ENCODE measurements around the gene DERL2. TPM values are rescaled to one million over a fixed set of nuclear protein-coding genes. Genes with fewer than 3 reads are reported as not detected.

Gene DERL2
- 10 to 100 TPM; 68.6 to 72.3 TPM for total RNA-seq

DNA sequence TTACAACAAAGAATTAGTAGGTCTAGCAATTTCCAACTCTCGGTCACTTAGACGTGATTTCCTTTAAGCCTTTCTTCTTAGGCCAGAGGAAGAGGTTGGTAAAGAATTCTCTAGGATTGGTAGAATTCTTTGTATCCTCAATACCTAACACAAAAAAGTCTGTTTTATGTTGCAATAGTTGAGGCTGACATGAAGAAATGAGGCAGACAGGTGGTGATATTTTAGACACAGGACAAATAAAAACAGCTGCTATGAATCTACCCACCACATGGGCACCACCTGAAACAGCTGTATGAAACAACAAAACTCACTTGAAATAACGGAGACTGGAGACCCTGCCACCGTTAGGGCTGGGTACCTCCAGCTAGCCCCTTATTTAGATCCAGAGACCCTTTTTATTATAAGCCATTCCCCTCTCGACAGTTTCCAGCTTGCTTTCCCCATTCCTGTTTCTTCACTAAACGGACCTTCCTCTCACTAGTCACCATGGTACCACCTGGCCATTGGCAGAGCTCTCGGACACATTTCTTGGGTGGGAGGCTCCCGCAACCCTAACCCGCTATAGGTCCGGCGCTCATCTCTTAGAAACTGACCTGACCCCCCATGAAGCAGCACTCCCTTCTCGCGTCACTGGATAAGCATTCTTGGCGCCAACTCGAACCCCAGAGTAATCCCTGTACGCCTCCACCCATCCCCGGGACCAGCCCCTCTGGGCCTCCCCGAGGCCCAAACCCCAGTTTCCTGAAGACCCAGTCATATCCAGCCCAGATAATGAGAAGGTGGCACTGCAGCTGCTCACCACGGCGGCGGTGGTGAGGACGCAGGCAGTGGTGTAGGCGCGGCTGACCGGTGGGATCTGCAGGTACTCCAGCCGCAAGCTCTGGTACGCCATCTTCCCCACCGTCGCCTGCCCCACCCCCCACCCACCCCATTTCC, at the start of gene DERL2:
Gene DERL2 (minus strand): TSS at position 909 of the 936 bp plus-strand sequence. CDS start 17 bp downstream, at position 892.
- Mint-ChIP-seq H3K27ac (peak within 1 kb of the TSS; percentile 94), H3K4me1 (peaks cover 42% of the 10 kb centered on the region), H3K36me3 (peaks cover 51% of the 10 kb centered on the region), H3K9me3 (no peaks in the 10 kb centered on the region), H3K4me3 (peak within 1 kb of the TSS; percentile 99), H3K27me3 (no peaks in the 10 kb centered on the region)
- ATAC-seq (ENCODE audit: low read depth) (no peak), DNase-seq (no peak)
- POLR2A ChIA-PET, result interaction anchor here (0.6 to 2.9 kb wide), 13 partner anchors 9 to 1342 kb away, joined by 3 to 33 read pairs (median 5); partner anchors contain the start of genes C1QBP, DHX33, NLRP1 and NUP88

DNA sequence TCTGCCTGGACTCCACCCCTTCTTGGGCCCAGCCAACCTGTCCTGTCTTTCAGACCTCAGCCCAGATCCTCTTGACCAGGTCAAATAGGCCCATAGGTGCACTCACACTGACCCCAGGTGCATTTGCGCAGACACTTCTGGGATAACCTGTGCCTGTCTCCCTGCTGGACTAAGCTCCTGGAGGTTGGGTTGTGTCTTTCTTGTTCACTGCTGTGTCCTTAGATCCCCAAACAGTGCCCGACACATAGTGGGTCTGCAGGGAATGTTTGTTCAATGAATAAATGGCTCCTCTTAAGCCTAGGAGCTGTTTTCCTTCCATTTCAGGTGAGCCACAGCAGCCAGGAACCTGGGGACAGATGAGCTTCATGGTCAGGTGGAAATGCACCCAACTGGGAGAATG, 49.5 kb upstream of the DERL2 start:
- H3K27ac Mint-ChIP-seq, result no peak overlapping the region
- no peak overlapping the region for H3K4me3 Mint-ChIP-seq
- ATAC-seq (ENCODE audit: low read depth), result no peak
- no peaks in the 10 kb centered on the region for H3K27me3 Mint-ChIP-seq
- POLR2A ChIA-PET, result no interaction called here
- no peak for DNase-seq
- H3K4me1 Mint-ChIP-seq, result no peaks in the 10 kb centered on the region
- H3K36me3 Mint-ChIP-seq, result peaks cover 26% of the 10 kb centered on the region
- H3K9me3 Mint-ChIP-seq, result no peaks in the 10 kb centered on the region

DNA sequence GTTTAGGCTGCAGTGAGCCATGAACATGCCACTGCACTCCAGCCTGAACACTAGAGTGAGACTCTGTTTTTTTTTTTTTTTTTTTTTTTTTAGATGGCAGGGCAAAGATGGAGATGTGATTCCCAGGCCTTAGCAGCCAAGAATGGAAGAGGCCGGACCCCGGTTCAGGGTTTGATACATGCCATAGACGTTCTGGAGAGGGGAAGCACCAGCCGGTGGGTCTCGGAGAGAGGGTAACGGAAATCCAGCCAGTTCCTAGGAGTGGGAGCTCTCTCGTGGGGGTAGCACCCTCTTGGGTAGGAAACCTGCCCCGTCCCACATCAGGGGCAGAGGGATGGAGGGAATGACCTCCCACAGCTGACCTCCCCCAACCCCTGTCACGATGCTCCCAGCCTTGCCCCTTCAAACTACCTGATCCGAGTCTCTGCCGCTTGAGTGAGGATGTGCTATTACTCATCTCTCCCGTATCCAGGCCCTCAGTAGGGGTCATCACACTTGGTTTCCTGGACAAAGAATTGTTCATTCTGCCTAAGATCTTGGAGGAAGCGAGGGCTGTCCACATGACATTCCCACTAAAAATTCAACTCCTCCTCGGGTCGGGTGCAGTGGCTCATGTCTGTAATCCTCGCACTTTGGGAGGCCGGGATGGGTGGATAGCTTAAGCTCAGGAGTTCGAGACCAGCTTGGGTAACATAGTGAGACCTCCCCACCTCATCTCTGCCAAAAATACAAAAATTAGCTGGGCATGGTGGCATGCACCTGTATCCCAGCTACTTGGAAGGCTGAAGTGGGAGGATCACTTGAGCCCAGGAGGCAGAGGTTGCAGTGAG, 47.7 kb upstream of the DERL2 start:
- POLR2A ChIA-PET, result no interaction called here

DNA sequence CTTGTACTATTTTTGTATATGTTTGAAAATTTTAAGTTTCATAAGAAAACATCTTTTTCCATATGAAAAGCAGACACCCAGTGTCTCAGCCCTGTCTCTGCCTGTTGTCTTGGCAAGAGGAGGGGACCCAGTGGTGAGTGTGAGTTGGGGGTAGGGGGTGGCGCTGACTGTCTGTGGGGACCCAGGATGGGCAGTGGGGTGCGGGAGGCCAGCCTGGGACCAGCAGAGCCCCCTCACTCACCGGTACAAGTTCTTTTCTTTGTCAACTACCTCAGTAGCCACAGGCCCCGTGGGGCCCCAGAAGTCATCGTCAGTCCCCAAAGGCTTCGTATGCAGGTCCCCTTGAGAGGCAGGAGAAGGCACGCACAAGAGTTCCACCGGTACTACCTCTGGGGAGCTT, 46.6 kb upstream of the DERL2 start:
- no peak overlapping the region for H3K4me3 Mint-ChIP-seq
- ATAC-seq (ENCODE audit: low read depth) (no peak), DNase-seq (no peak)
- POLR2A ChIA-PET, result no interaction called here
- peaks cover 32% of the 10 kb centered on the region for H3K36me3 Mint-ChIP-seq
- no peak overlapping the region for H3K27ac Mint-ChIP-seq
- H3K9me3 Mint-ChIP-seq, result no peaks in the 10 kb centered on the region
- no peaks in the 10 kb centered on the region for H3K27me3 Mint-ChIP-seq
- no peaks in the 10 kb centered on the region for H3K4me1 Mint-ChIP-seq

More for the DNA sequence above, 47.7 kb upstream of the DERL2 start:
- no peaks in the 10 kb centered on the region for H3K9me3 Mint-ChIP-seq
- H3K27me3 Mint-ChIP-seq, result no peaks in the 10 kb centered on the region
- H3K4me1 Mint-ChIP-seq, result no peaks in the 10 kb centered on the region
- ATAC-seq (ENCODE audit: low read depth) (no peak), DNase-seq (no peak)
- no peak overlapping the region for H3K4me3 Mint-ChIP-seq
- H3K36me3 Mint-ChIP-seq, result peaks cover 32% of the 10 kb centered on the region
- H3K27ac Mint-ChIP-seq, result no peak overlapping the region

DNA sequence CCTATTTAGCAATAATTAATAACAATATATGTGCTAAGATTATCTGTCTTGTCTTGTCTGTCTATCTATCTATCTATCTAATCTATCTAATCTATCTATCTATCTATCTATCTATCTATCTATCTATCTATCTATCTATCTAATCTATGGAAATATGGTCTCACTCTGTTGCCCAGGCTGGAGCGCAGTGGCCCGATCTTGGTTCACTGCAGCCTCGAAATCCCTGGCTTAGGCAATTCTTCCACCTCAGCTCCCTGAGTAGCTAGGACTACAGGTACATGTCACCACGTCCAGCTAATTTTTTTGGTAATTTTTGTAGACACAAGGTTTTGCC, 45.1 kb upstream of the DERL2 start:
- H3K27ac Mint-ChIP-seq, result no peak overlapping the region
- H3K36me3 Mint-ChIP-seq, result peaks cover 31% of the 10 kb centered on the region
- POLR2A ChIA-PET, result no interaction called here

DNA sequence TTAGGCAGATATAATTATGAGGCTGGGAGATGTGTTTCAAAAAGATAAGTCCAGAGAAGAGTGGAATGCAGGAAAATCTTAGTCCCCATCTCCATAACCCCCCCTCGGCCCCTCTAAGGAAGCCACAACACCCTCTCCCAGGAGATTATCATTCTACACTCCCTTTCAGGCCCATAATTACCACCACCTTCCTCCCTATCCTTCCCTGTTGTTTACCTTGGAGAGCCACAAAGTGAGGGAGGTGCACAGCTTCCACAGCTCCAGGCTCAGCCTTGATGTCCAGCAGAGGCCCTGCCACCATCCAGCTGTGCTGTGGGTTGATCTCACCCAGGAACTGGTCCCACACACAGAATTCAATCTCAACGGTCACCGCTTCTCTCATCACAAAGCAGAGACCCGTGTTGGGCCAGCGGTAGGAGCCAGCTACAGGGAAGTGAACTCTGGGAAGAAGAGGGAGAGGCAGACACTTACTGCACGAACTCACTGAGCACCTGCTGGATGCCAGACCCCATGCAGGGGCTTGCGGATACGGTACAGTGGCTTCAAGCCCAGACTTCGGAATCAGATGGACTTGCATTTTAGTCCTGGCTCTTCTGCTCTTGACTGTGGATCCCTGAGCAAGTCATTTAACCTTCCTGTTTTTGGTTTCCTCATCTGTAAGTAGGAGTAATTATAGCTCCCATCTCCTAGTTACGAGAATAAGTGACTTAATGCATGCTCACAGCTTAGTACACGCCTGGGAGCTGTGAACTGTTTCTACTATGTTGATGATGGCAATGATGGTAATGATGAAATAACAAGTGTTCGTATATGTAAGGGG, 44.5 kb upstream of the DERL2 start:
- no peaks in the 10 kb centered on the region for H3K9me3 Mint-ChIP-seq
- POLR2A ChIA-PET, result no interaction called here
- H3K27me3 Mint-ChIP-seq, result no peaks in the 10 kb centered on the region
- no peak overlapping the region for H3K4me3 Mint-ChIP-seq
- H3K36me3 Mint-ChIP-seq, result peaks cover 29% of the 10 kb centered on the region
- peaks cover 11% of the 10 kb centered on the region for H3K4me1 Mint-ChIP-seq
- DNase-seq (no peak), ATAC-seq (ENCODE audit: low read depth) (no peak)
- H3K27ac Mint-ChIP-seq, result no peak overlapping the region

More for the DNA sequence above, 45.1 kb upstream of the DERL2 start:
- Mint-ChIP-seq H3K27me3 (no peaks in the 10 kb centered on the region), H3K4me1 (peaks cover 10% of the 10 kb centered on the region), H3K4me3 (no peak overlapping the region), H3K9me3 (no peaks in the 10 kb centered on the region)
- DNase-seq (no peak), ATAC-seq (ENCODE audit: low read depth) (no peak)

DNA sequence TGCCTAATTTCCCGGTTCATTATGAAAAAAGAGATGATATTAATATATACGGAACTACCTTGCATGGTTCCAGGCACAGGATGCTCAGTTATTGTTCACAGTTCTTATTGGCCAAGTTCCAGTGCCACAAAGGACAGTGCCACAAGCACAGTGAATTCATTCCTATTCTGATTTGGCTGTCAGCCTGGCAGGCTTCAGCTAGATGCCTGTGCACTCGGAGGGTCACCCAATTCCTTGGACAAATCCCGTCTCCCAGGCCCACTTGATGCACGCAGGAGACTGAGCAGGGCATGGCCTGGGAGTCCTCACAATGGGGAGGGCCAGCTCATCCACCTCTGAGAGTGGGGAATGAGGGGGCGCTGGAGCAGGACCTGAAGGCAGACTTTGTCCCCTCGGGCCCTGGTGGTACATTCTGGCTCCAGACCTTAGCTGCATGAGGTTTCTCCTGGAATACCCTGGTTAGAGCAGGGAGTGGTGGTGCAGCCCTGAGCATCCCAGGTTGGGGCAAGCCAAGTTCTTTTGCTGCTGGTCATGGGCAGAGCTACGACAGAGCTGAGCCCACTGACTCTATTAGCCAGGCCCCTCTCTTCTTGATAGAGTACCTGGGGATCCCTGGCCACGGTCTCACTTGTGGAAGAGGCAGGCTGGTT, 41.7 kb upstream of the DERL2 start:
- ATAC-seq (ENCODE audit: low read depth), result no peak
- POLR2A ChIA-PET, result interaction anchor here (1.0 kb wide), 1 partner anchor 27 kb away, joined by 3 read pairs; a partner anchor contains a TSS

DNA sequence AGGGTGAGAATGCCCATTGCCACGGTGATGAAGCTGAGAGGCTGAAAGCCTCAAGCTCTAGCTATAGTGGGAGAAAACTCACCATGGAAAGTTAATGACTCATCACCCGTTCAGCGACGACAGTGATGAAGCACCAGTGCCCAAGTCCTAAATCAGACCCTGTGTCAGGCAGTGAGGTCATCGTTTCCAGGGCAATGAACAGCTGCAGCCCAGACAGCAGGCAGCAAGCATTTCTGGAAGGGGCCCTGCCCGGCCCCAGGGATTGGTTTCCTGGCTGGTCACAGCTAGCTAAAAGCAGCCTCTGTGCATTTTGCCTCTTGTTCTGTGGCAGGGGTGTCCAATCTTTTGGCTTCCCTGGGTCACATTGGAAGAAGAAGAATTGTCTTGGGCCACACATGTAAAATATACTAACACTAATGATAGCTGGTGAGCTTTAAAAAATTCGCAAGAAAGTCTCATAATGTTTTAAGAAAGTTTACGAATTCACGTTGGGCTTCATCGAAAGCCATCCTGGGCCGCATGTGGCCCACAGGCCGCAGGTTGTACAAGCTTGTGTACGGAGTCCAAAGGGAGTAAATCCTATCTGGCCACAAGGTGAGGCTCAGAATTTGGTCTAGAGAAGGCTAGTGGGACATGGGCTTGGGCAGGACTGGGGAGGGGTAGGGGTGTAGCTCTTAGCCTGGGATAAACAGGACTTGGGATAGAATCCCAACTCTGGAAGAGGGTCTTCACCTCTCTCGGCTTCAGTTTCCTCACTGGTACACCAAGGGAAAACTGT, 41.0 kb upstream of the DERL2 start:
- Mint-ChIP-seq H3K27me3 (no peaks in the 10 kb centered on the region), H3K27ac (no peak overlapping the region), H3K4me1 (peaks cover 11% of the 10 kb centered on the region), H3K36me3 (peaks cover 20% of the 10 kb centered on the region), H3K4me3 (no peak overlapping the region), H3K9me3 (no peaks in the 10 kb centered on the region)
- DNase-seq (no peak), ATAC-seq (ENCODE audit: low read depth) (peak; percentile 75)
- POLR2A ChIA-PET, result interaction anchor here (0.8 to 1.0 kb wide), 2 partner anchors 11 to 26 kb away, joined by 3 read pairs; a partner anchor contains a TSS

More for the DNA sequence above, 41.7 kb upstream of the DERL2 start:
- H3K27ac Mint-ChIP-seq, result no peak overlapping the region
- peaks cover 11% of the 10 kb centered on the region for H3K4me1 Mint-ChIP-seq
- H3K4me3 Mint-ChIP-seq, result no peak overlapping the region
- H3K9me3 Mint-ChIP-seq, result no peaks in the 10 kb centered on the region
- no peaks in the 10 kb centered on the region for H3K27me3 Mint-ChIP-seq
- peaks cover 23% of the 10 kb centered on the region for H3K36me3 Mint-ChIP-seq
- no peak for DNase-seq

DNA sequence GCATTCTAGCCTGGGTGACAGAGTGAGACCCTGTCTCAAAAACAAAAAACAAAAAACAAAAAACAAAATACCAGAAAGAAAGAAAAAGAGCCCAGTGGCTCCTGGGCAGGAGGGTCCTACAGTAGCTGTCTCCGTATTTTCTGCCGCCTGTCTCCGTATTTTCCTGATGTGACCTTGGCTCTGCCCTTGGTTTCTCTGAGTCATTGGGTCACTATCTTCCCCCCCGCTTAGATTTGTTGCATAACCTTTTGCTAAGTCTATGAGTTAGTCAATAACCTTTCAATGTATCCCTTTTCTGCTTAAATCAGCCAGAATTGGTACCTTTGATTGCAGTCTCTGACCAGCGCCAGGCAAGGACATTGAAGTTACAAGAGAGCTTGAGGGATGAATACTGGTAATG, 37.3 kb upstream of the DERL2 start:
- ATAC-seq (ENCODE audit: low read depth) (no peak), DNase-seq (no peak)
- no peak overlapping the region for H3K27ac Mint-ChIP-seq
- POLR2A ChIA-PET, result no interaction called here
- peaks cover 11% of the 10 kb centered on the region for H3K4me1 Mint-ChIP-seq
- H3K9me3 Mint-ChIP-seq, result no peaks in the 10 kb centered on the region
- peaks cover 9% of the 10 kb centered on the region for H3K36me3 Mint-ChIP-seq
- H3K27me3 Mint-ChIP-seq, result no peaks in the 10 kb centered on the region
- no peak overlapping the region for H3K4me3 Mint-ChIP-seq

DNA sequence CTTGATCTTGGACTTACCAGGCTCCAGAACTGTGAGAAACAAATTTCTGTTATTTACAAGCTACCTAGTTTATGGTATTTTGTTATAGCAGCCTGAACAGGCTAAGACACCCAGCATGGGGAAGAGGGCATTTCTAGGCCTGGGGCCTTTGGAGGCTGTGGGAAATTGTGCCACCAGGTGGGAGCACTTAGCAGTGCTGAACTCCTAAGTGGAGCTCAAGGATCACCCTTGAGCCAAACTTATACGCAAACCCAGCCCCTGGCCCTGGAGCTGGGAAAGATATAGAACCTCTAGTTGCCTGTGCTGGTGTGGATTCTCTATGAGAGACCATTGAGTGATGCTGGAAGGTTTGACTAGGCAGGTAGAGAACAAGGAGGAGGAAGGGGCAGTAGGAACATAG, 36.5 kb upstream of the DERL2 start:
- POLR2A ChIA-PET, result no interaction called here
- Mint-ChIP-seq H3K4me3 (no peak overlapping the region), H3K27ac (no peak overlapping the region), H3K36me3 (peaks cover 16% of the 10 kb centered on the region), H3K27me3 (no peaks in the 10 kb centered on the region), H3K4me1 (peaks cover 11% of the 10 kb centered on the region), H3K9me3 (no peaks in the 10 kb centered on the region)
- ATAC-seq (ENCODE audit: low read depth) (no peak), DNase-seq (no peak)

DNA sequence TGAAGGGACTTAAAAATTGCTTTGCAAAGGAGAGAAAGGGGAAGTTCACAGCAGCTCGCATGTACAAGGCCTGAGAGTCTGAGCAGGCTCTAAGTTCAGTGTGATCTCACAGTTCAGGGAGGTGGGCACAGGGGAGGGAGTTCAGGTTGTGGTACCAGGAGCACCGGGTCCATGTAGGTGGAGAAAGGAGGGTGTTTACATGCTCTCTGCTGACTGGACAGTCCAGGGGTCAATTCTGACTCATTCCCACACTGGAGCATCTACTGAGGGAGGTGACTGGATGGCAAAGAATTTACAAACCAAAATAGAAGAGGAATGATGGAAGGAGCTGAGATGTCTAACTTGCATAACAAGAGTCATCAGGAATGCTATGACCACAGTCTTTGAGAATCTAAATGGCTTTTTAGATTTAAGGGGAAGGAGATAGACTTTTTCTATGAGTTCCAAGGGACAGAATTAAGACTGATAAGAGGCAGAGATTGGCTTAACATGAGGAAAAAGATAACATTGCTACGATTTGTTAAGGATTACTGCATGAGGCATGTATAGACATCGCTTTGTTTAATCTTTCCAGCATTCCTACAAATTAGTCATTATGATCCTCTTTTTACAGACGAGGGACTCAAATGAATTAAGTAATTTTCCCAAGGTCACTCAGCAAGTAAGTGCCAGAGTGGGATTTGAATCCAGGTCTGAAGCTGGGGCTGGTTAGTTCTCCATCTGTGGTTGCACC, 30.2 kb upstream of the DERL2 start:
- POLR2A ChIA-PET, result no interaction called here
- Mint-ChIP-seq H3K4me1 (peaks cover 22% of the 10 kb centered on the region), H3K27me3 (no peaks in the 10 kb centered on the region), H3K36me3 (peaks cover 43% of the 10 kb centered on the region), H3K9me3 (peaks cover 1% of the 10 kb centered on the region), H3K4me3 (no peak overlapping the region), H3K27ac (no peak overlapping the region)
- ATAC-seq (ENCODE audit: low read depth), result no peak
- DNase-seq, result no peak
